ENCODE data around the gene ALG2. TPM values are rescaled to one million over a fixed set of nuclear protein-coding genes. Genes with fewer than 3 reads are reported as not detected.

ALG2 gene
- total RNA-seq, 4 donors from 2014 or later = 23.8 to 31.1 (median 28.1) TPM

- TF ChIP-seq CTCF (IDR thresholded peaks at IDR 0.05) = no peak
- no peak for TF ChIP-seq POLR2A (IDR thresholded peaks at IDR 0.05)
- intact Hi-C loops (cut with DNase I; ENCODE audit: low total_unique reads) = no loop called here
- no peak for DNase-seq (ENCODE audit: low spot score in 2 of 2)
- WGBS, 2 donors = 74 to 81% methylated on average over 4 of the region's 4 CpGs
- H3K4me3 ChIP-seq (ENCODE audit: low read depth, poor library complexity, severe bottlenecking) = no peak overlapping the region
Observed at GRCh38 chr9:99167119-99167518, 54.6 kb downstream of the ALG2 start.

Other genes with a start within 250 kb of the ALG2 start
- gene TGFBR1, start 116.8 kb downstream of the ALG2 start, total RNA-seq = 10 to 100 TPM; 10.1 to 23.3 (median 16.0) TPM
- gene SEC61B, start 340 bp upstream of the ALG2 start, total RNA-seq = 10 to 100 TPM; 58.6 to 82.0 (median 75.4) TPM